Activated effector memory CD4-positive, alpha-beta T cell treated with Interleukin-2 at 50 U/mL for 16 hours (primary cell): ENCODE results near the gene PRSS12.
"Not testable (repeated sequence)": the region's sequence is repeated elsewhere in the genome, so short reads cannot be mapped to it uniquely, and the experiment has no call there.

Experiments
- DNase-seq: peaks from one replicate; pipeline ENCODE4 v3.0.0-alpha.2; 2020

Gene PRSS12

GRCh38 chr4:118352843-118353533 is at the start of gene PRSS12:
TSS of gene PRSS12 (minus strand) at chr4:118353003. CDS start at chr4:118352720, 283 bp downstream.
- DNase-seq: peak; percentile 18

DNA sequence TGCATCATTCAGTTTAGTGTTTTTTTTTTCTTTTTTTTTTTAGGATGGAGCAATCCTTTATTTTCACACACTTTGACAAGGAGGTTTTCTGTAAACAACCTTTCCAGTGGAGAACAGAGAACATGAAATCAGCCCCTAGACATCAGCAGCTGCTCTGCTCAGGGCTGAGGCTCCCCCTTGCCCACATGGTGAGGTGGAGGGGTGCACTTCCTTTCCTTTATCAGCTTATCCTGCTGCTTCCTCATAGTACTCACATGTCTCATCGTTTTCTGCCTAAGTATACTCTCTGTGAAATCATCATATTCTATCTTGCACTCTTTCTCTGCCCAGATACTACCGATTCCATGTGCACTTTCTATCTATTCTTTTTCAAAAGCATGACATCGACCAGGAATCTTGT is 47.6 kb upstream of the PRSS12 start:
- DNase-seq: no peak

- not testable (repeated sequence) for DNase-seq
Observed at GRCh38 chr4:118399883-118400282, 47.1 kb upstream of the PRSS12 start.

DNA sequence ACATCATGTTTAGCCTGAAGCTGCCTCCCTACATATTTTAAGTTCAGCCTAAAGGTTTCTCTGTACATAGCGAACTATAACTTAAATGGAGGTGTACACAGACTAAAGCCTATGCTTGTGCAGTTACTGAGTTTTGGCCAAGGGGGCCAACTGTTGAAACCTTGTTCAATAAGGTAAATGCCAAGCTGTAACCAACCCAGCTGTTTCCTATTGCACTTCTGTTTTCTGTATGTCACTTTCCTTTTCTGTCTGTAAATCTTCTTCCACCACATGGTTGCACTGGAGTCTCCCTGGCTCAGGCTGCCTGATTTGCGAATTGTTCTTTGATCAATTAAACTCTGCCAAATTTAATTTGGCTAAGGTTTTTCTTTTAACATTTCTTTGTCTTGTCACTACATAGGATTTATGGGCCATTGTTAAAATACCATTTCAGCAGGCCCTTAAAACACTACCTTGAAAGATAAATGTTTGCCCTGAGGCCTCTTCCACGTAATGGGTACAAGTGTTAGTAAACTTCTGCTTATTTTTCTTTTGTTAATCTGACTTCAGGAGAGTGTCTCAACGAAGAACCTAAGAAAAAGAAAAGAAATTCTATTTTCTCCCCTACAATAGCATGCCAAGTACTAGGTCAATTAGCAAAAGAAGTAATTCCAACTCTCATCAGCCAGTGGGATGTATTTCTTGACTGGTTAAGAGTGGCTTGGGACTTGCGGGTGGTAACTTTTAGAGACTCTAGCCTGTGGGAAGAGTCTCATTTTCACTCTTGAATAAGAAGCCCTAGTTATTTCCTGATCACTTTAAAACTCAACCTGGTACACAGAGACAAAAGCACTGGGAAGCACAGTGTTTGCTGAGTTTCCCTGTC is 45.7 kb upstream of the PRSS12 start:
- DNase-seq: no peak

DNA sequence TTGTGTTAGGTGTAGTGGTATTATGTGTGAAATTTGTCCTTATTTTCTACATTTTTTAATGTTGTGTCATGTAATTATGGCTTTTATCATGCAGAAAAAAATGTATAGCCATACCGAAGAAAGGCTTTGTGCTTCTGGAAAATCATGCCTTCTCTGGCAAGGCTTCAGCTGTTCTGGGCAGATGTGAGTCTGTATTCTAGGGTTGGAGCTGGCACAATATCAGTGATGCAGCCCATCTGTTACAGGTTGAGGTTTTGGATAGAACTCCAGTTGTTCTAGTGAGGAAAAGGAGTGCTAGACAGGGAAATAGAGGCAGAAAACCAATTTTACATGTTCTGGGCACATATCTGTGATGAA is 44.8 kb upstream of the PRSS12 start:
- DNase-seq: no peak

- no peak for DNase-seq
Observed at GRCh38 chr4:118396881-118397622, 44.2 kb upstream of the PRSS12 start.

DNA sequence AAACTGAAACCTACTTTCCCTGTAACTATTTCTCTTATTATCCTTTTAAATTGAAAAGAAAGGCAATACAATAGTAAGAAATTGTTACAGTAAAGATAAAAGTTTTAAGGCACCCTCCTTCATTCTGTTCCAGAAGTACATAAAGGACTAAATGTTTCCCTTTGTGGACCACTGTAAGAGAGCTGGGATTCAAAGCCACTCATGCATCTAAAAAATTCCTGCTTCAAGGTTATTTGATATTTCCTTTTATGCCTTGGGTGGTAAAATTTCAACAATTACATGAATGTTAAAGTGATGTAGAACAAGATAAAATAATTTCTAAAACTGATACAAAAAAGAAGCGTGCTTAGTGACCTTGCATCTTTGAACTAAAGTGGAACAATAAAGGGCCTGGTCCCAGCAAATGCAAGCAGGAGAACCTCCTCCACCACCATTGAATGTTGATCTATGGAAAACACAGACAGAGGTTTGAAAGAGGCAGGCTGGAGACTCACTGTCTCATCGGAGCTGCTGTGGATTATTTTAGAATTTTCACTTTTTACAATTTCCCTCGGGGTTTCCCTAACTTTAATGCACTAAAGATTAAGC is 42.3 kb upstream of the PRSS12 start:
- no peak for DNase-seq

DNA sequence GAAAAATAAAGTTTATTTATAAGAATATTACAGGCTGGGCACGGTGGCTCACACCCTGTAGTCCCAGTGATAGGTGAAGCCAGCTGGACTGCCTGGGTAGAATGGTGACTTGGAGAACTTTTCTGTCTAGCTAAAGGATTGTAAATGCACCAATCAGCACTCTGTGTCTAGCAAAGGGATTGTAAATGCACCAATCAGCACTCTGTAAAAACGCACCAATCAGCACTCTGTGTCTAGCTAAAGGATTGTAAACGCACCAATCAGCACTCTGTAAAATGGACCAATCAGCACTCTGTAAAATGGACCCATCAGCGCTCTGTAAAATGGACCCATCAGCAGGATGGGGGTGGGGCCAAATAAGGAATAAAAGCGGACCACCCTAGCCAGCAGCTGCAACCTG is 39.7 kb upstream of the PRSS12 start:
- DNase-seq: not testable (repeated sequence)

DNA sequence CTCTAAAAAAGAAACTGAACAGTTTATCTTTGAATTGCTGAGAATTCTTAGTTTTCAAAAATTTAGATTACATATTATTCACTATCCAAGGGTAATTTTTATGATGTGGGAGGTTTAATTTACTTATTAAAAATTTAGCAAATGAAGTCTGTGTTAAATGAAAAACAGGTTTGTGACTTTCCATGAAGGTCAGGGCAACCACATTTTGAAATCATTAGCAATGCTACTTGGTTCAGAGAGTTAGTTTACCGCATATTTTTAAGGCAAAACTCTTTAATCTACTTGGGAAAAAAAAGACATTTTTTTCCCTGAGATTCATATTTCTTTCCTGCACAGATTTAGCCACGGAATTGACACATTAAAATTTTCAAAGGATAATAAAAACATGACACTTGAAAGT is 37.3 kb upstream of the PRSS12 start:
- DNase-seq: no peak

DNA sequence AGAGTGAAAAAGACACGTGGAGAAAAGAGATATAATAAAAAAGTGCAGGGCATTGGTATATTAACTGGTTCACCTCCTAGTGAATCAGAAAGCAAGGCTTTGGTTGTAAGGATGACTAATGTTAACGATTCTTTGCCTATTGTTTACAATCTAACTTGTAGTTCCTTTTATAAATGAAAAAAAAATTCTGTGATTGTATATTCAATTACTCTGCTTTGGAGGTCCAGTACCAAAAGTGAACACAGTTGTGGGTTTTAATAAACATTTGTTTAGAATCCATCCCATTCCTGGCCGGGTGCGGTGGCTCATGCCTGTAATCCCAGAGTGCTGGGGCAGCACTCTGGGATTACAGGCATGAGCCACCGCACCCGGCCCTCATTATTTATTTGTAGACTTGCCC is 36.9 kb upstream of the PRSS12 start:
- DNase-seq: no peak

DNA sequence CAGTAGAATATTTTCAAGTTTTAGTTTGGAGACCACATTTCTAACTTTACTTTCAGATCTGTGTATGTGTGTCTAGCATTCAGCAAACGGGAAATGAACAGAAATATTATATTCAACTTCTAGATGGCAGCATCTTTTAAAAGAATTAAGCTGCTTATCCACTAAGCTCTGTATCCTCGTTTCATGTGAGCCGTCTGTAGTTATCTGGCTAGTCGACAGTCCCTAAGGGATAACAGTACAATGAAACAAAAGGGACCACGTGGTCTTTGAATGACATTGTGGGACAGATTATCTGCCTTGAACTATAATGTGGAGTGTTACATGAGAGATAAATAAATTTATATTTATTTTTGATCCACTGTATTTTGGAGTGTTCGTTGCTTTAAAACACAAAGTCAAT is 35.8 kb upstream of the PRSS12 start:
- DNase-seq: no peak

GRCh38 chr4:118381902-118382301 is 29.1 kb upstream of the PRSS12 start:
- no peak for DNase-seq

GRCh38 chr4:118373614-118374255 is 20.9 kb upstream of the PRSS12 start:
- DNase-seq: no peak

DNA sequence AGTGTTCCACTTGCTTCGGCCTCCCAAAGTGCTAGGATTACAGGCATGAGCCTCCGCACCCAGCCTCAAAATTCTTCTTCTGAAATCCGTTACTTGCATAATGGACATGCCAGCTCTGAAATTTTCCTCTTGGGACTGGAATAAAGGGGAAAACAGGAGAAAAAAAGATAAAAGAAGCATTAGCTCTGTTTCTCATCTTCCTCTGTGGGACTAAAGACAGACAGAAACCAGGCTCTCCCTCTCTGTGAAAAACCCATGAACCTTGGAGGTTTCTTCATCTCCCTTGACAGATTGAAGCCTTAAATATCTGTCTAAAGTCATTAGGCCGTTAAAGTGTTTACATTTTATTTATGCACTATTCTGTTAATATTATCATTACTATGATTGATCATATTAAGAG is 19.4 kb upstream of the PRSS12 start:
- DNase-seq: no peak

DNA sequence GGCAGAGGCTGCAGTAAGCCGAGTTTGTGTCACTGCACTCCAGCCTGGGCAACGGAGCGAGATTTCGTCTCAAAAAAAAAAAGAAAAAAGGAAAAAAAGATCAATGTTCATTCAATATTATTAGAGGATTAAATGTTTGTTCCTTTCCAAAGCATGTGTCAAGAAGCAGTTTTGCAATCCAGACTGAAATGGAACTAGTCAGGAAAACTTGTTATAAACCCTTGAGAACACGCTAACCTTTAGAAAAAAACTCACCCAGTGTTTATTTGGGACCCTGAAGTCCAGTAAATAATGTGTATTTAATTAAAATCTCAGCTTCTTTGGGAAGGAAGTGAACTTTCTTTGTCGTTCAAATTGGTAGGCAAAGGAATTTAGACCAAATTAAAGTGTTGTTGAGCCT is 16.4 kb upstream of the PRSS12 start:
- no peak for DNase-seq

- no peak for DNase-seq
Observed at GRCh38 chr4:118367872-118368271, 15.1 kb upstream of the PRSS12 start.

DNA sequence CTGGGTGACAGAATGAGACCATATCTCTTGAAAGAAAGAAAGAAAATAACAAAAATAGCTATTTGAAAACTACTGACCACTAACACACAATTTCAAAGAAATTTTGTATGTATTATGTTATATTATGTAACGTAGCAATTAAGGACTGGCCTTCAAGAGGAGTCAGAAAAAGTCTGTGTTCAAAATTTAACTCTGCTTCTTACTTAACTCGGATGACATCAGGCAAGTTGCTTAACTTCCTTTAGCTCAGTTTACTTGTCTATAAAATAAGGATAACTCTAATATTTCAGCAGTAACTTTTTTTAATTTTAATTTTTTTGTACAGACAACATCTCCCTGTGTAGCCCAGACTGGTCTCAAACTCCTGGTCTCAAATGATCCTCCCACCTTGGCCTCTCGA is 14.6 kb upstream of the PRSS12 start:
- DNase-seq: no peak

GRCh38 chr4:118363166-118363565 is 10.4 kb upstream of the PRSS12 start:
- DNase-seq: no peak

DNA sequence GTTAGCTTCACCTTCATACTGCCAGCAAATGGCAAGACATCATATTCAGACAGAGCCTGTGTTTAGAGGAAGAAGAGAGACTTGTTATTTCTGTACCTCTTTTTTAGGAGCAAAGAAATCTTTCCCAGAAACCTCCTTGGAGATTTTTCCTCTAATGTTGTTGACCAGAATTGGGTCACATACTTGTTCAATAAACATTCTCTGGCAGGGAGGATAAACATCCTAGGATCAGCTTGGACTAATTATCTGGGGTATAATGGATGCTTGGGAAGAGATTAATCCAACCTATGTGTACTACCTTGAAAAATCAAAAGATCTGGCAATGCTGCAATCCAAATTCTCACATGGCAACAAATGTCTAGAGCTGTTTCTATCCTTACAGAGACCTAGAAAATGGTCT is 8.4 kb upstream of the PRSS12 start:
- no peak for DNase-seq

DNA sequence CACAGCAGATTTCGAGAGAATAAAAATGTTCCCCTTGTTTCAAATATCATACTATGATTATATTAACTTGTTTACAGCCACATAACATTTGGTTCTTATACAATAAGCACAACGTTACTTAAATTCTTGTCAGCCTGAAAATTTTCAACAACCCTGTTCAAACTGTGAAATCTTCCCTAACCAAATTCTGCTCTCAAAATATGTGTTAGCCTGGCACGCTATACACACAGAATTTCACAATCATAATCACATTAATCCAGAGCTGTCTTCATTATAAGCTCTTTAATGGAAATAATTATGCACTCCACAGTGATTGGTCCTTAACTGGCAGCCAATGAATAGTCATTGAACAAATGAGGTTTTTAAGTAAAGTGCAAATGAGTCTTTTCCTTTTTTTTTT is 7.3 kb upstream of the PRSS12 start:
- no peak for DNase-seq

GRCh38 chr4:118357601-118358000 is 4.8 kb upstream of the PRSS12 start:
- DNase-seq: no peak

GRCh38 chr4:118356731-118357130 is 3.9 kb upstream of the PRSS12 start:
- DNase-seq: no peak

GRCh38 chr4:118356111-118356510 is 3.3 kb upstream of the PRSS12 start:
- DNase-seq: no peak
